Esophagus muscularis mucosa (tissue), 4 donors: ENCODE measurements around the gene CEP85. TPM values are rescaled to one million over a fixed set of nuclear protein-coding genes. Genes with fewer than 3 reads are reported as not detected.
"Not testable (repeated sequence)": the region's sequence is repeated elsewhere in the genome, so short reads cannot be mapped to it uniquely, and the experiment has no call there.

Source experiments
- DNase-seq: peaks from one replicate; pipeline ENCODE4 v3.0.0-alpha.2; 2017; ENCODE audit errors: extremely low spot score
- H3K27ac ChIP-seq, 4 donors: fragments of 200-600 bp; sonication (generic); replicated peaks in 1 of 4; 1 replicate in 3 of 4; 2 replicates in 1 of 4; pipeline ENCODE4 v1.5.1; 2016 to 2019; ENCODE audit warnings: mild to moderate bottlenecking in 1 of 4
- H3K27me3 ChIP-seq, 4 donors: fragments of 200-600 bp; sonication (generic); one replicate each; pipeline versions ENCODE4 v1.5.1 to v1.6.0; 2016 to 2019
- H3K36me3 ChIP-seq, 4 donors: fragments of 200-600 bp; sonication (generic); one replicate each; pipeline ENCODE4 v1.5.1; 2016 to 2019
- H3K4me1 ChIP-seq, 4 donors: fragments of 200-600 bp; sonication (generic); one replicate each; pipeline ENCODE4 v1.5.1; 2016 to 2019
- H3K4me3 ChIP-seq, 4 donors: fragments of 200-600 bp; sonication (generic); 1 replicate in 2 of 4; 2 replicates in 2 of 4; pipeline ENCODE4 v1.5.1; 2016 to 2019; ENCODE audit warnings: mild to moderate bottlenecking in 4 of 4, moderate library complexity in 1 of 4
- H3K9me3 ChIP-seq, 4 donors: fragments of 200-600 bp; sonication (generic); 1 replicate in 3 of 4; 2 replicates in 1 of 4; pipeline ENCODE4 v1.5.1; 2016 to 2019
- EP300 ChIP-seq: sonication (generic); formaldehyde crosslinking; IDR thresholded peaks from one replicate; pipeline ENCODE4 v1.6.1; 2017; ENCODE audit warnings: antibody characterized with exemption
- POLR2A ChIP-seq: fragments of 450-650 bp; IDR thresholded peaks from one replicate; pipeline ENCODE4 v1.6.1; 2017; ENCODE audit warnings: antibody characterized with exemption, moderate library complexity, mild to moderate bottlenecking, low read depth
- POLR2AphosphoS5 ChIP-seq, 2 donors: sonication (generic); formaldehyde crosslinking; IDR thresholded peaks; one replicate each; pipeline ENCODE4 v1.6.1; 2017; ENCODE audit warnings: antibody characterized with exemption in 2 of 2
- WGBS: methylation state at CpG from one replicate; pipeline ENCODE4 v1.1.5; 2018; 5-methylcytosine and 5-hydroxymethylcytosine counted together
- intact Hi-C: fragments of 100-400 bp; cut with DNase I; formaldehyde crosslinking; loops from one replicate; pipeline ENCODE4 v1.15.1; 2023
- total RNA-seq, 4 donors: library from RNA; depleted of rRNA; stranded (reverse); fragments of >200 nt; gene quantifications; one replicate each; pipeline versions ENCODE4 v1.1.0 to v1.2.1, GENCODE V29; 2016
- TF ChIP-seq, protein P1 (sequence below), 3 experiments: fragments of 200-600 bp in 2 of 3; fragments of 450-650 bp in 1 of 3; sonication (generic) in 2 of 3; IDR thresholded peaks; one replicate each; pipeline ENCODE4 v1.5.1; 2017 to 2019; ENCODE audit warnings: antibody characterized with exemption in 3 of 3, mild to moderate bottlenecking in 2 of 3, moderate library complexity in 1 of 3

CEP85 gene
- total RNA-seq, 4 donors from 2014 or later = 3.0 to 6.3 (median 4.8) TPM

DNA sequence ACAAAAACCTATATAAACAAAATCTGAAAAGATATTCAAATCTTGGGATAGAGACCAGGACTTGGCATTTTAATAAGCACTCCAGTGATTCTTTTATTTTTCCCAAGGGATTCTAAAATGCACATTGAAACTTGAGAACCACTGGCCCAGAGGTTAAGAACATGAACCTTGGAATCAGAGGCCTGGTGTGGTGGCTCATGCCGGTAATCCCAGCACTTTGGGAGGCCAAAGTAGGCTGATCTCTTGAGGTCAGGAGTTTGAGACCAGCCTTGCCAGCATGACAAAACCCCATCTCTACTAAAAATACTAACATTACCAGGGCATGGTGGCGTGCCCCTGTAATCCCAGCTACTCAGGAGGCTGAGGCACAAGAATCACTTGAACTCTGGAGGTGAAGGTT, 12.9 kb upstream of the CEP85 start:
- no peaks in the 10 kb centered on the region for H3K36me3 ChIP-seq
- no peaks in the 10 kb centered on the region for H3K9me3 ChIP-seq
- TF ChIP-seq POLR2A (no peak), POLR2AphosphoS5 (IDR thresholded peaks at IDR 0.05) (no peak), EP300 (no peak)
- TF ChIP-seq, protein P1, sequence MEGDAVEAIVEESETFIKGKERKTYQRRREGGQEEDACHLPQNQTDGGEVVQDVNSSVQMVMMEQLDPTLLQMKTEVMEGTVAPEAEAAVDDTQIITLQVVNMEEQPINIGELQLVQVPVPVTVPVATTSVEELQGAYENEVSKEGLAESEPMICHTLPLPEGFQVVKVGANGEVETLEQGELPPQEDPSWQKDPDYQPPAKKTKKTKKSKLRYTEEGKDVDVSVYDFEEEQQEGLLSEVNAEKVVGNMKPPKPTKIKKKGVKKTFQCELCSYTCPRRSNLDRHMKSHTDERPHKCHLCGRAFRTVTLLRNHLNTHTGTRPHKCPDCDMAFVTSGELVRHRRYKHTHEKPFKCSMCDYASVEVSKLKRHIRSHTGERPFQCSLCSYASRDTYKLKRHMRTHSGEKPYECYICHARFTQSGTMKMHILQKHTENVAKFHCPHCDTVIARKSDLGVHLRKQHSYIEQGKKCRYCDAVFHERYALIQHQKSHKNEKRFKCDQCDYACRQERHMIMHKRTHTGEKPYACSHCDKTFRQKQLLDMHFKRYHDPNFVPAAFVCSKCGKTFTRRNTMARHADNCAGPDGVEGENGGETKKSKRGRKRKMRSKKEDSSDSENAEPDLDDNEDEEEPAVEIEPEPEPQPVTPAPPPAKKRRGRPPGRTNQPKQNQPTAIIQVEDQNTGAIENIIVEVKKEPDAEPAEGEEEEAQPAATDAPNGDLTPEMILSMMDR (IDR thresholded peaks at IDR 0.05) = no peak
- no peak overlapping the region for H3K4me3 ChIP-seq
- intact Hi-C loops = no loop called here
- no peak for DNase-seq
- peaks cover 11 to 14% (median 12%) of the 10 kb centered on the region in 4 donors for H3K4me1 ChIP-seq
- no peak overlapping the region for H3K27ac ChIP-seq
- WGBS = 94% methylated on average over 2 of the region's 2 CpGs
- peaks cover 0 to 56% (median 5%) of the 10 kb centered on the region in 4 donors for H3K27me3 ChIP-seq

DNA sequence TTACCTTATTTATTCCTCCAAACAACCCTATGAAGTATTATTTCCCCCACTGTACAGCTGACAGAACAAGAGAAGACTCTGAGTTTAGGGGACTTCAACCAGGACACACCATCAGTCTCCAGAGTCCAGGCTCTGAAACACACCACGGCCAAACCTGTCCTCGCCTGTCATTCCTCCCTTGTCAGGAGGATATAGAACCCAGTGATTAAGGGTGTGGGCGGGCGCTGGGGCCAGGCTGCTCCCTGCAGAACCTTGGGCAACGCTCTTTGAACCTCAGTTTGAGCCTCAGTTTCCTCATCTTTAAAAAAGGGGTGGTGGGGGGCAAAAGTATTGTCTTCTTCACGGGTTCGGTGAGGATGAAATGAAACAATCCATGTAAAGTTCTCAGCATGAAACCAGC, 9.4 kb upstream of the CEP85 start:
- H3K27ac ChIP-seq = no peak overlapping the region
- TF ChIP-seq POLR2A (no peak), POLR2AphosphoS5 (IDR thresholded peaks at IDR 0.05) (no peak), EP300 (no peak)
- TF ChIP-seq, protein P1 (IDR thresholded peaks at IDR 0.05) = no peak
- no peak for DNase-seq
- intact Hi-C loops = no loop called here
- 79% methylated on average over 7 of the region's 7 CpGs for WGBS
- no peaks in the 10 kb centered on the region for H3K9me3 ChIP-seq
- H3K4me1 ChIP-seq = peaks cover 11 to 15% (median 12%) of the 10 kb centered on the region in 4 donors
- H3K27me3 ChIP-seq = peaks cover 0 to 57% (median 9%) of the 10 kb centered on the region in 4 donors
- no peaks in the 10 kb centered on the region for H3K36me3 ChIP-seq
- H3K4me3 ChIP-seq = peak overlapping the region in 3 of 4 donors; percentile 41 to 48 (median 47)

DNA sequence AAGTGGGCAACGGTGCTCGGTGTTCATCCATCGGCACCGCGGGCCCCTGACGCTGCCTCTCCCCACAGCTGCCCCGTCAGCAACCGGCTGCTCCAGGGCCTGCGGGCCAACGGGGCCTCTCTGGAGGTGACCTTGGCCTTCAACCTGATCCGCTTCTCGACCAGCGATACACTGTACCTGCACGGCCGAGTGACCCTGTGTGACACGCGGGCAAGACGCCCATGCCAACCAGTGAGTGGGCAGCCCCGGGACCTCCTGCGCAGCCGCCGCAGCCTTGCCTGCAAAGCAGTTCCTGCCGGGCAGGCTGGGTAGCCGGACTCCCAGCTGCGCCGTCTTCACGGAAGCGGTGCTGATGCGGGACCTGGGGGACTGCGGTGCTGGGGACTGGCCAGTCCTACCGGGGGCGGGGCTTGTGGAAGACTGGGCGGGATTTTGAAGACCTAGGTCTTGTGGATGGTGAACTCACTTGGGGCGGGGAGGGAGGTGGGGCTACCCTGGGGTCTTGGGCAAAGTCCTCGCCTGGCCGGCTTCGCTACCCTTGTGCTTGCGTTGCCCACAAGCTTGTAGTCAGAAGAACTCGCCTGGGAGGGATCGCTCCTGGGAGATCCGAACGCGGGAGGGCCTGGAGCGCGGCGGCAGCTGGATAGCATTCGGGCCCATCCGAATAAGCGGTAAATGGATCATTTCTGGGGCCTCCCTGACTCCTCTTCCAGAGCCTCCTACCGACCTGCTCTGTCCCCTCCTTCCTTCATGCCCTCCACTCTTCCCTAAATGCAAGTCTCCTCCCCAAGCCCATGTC, 8.8 kb upstream of the CEP85 start:
- Histone ChIP-seq H3K9me3 (no peaks in the 10 kb centered on the region), H3K27ac (no peak overlapping the region), H3K4me3 (peak overlapping the region; percentile 41 to 56 (median 48)), H3K36me3 (no peaks in the 10 kb centered on the region), H3K27me3 (peaks cover 0 to 57% (median 9%) of the 10 kb centered on the region in 4 donors), H3K4me1 (peaks cover 11 to 15% (median 12%) of the 10 kb centered on the region in 4 donors)
- intact Hi-C loops = no loop called here
- DNase-seq = no peak
- WGBS = 8% methylated on average over 35 of the region's 50 CpGs
- no peak for TF ChIP-seq POLR2AphosphoS5 (IDR thresholded peaks at IDR 0.05)
- TF ChIP-seq, protein P1 (IDR thresholded peaks at IDR 0.05) = no peak
- no peak for TF ChIP-seq POLR2A
- TF ChIP-seq EP300 = no peak

DNA sequence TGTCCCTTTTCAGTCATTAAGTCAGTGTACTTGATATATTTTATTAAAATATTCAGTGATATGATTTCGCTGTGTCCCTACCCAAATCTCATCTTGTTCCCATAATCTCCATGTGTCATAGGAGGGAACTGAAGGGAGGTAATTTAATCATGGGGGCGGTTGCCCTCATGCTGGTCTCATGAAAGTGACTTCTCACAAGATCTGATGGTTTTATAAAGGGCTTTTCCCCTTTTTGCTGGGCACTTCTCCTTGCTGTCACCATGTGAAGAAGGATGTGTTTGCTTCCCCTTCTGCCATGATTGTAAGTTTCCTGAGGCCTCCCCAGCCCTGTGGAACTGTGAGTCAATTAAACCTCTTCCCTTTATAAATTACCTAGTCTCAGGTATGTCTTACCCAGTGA, 3.3 kb upstream of the CEP85 start:
- DNase-seq, H3K27ac ChIP-seq, H3K4me3 ChIP-seq, H3K9me3 ChIP-seq, H3K36me3 ChIP-seq: not testable (repeated sequence)
- peaks cover 3 to 16% (median 15%) of the 10 kb centered on the region in 4 donors for H3K4me1 ChIP-seq
- intact Hi-C loops = loop anchor here (5.0 kb wide), 1 partner anchor 118 kb away; the partner anchor contains the start of gene PDIK1L
- H3K27me3 ChIP-seq = peaks cover 0 to 23% (median 6%) of the 10 kb centered on the region in 4 donors
- 76% methylated on average over 2 of the region's 2 CpGs for WGBS

DNA sequence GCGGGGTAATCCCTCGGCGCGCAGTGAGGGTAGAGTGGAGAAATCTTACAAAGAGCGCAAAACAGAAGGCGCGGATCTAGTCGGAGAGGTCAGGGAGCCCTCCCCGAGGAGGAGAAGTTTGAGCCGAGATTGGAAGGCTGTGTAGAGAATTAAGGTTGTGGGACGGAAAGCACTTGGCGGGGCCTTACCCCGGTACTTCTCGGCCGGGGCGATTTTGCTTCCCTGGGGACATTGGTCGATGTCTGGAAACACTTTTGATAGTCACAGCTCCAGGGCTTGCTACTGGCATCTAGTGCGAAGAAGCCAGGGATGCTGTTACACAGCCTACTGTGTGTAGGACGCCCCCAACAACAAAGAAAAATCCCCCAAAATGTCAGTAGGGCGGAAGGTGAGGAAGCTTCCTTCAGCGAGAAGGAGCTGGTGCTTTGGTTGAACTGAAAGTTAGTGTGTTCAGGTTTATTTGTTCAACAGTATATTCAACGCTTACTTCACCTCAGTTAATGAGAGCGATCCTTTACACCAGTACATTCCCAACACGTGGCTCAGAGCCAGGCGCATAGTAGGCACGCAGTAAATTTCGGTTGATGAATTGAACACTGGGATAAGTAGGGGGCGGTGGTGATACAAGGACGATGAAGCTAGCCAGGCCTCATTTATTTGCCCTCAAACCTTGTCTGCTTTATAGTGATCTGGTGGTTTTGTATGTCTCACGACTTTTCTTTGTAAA, 807 bp downstream of the CEP85 start:
- no peaks in the 10 kb centered on the region for H3K9me3 ChIP-seq
- DNase-seq = no peak
- TF ChIP-seq EP300 = no peak
- H3K27ac ChIP-seq = peak overlapping the region; percentile 86 to 93 (median 92)
- H3K4me1 ChIP-seq = peaks cover 0 to 22% (median 17%) of the 10 kb centered on the region in 4 donors
- H3K36me3 ChIP-seq = no peaks in the 10 kb centered on the region
- intact Hi-C loops = loop anchor here (2.0 to 5.0 kb wide), 2 partner anchors 64 to 123 kb away; partner anchors contain the start of genes PDIK1L and ZNF593OS
- H3K4me3 ChIP-seq = peak overlapping the region; percentile 69 to 73 (median 72)
- WGBS = 3% methylated on average over 30 of the region's 30 CpGs
- H3K27me3 ChIP-seq = no peaks in the 10 kb centered on the region
